OCI-LY1 (cell line): ENCODE results near the gene CC2D1B.

Experiments
- H2AFZ ChIP-seq: fragments of 200-600 bp; sonication (generic), shearing (Covaris generic); 2 replicates; pipeline ENCODE4 v1.6.0; 2014; ENCODE audit warnings: antibody characterized with exemption, mild to moderate bottlenecking, low read length
- H3F3A ChIP-seq: fragments of 200-600 bp; sonication (generic), shearing (Covaris generic); 2 replicates; pipeline ENCODE4 v1.6.0; 2014; ENCODE audit warnings: mild to moderate bottlenecking, antibody characterized with exemption, low read length, moderate library complexity; ENCODE audit not compliant: insufficient read depth
- H3K27ac ChIP-seq: fragments of 200-600 bp; sonication (generic); 2 replicates; pipeline ENCODE4 v1.5.1; 2014; ENCODE audit warnings: low read length, mixed run types, mild to moderate bottlenecking, low read depth; ENCODE audit not compliant: poor library complexity, severe bottlenecking
- H3K27me3 ChIP-seq: fragments of 200-600 bp; sonication (generic); 2 replicates; pipeline ENCODE4 v1.6.0; 2014; ENCODE audit warnings: antibody characterized with exemption, mild to moderate bottlenecking, low read length, moderate library complexity; ENCODE audit not compliant: insufficient read depth
- H3K36me3 ChIP-seq: fragments of 200-600 bp; sonication (generic); 2 replicates; pipeline ENCODE4 v1.6.1; 2014; ENCODE audit warnings: mild to moderate bottlenecking, antibody characterized with exemption, low read length, moderate library complexity, mixed read lengths; ENCODE audit not compliant: insufficient read depth
- H3K4me1 ChIP-seq: fragments of 200-600 bp; sonication (generic); 2 replicates; pipeline ENCODE4 v1.5.1; 2014; ENCODE audit warnings: mild to moderate bottlenecking, low read length, moderate library complexity; ENCODE audit not compliant: insufficient read depth, severe bottlenecking
- H3K4me2 ChIP-seq: fragments of 200-600 bp; sonication (generic), shearing (Covaris generic); 2 replicates; pipeline ENCODE4 v1.6.1; 2014; ENCODE audit warnings: low read length
- H3K4me3 ChIP-seq: fragments of 200-600 bp; sonication (generic); 2 replicates; pipeline ENCODE4 v1.5.1; 2014; ENCODE audit warnings: low read length, low read depth, mild to moderate bottlenecking, mixed read lengths; ENCODE audit not compliant: poor library complexity, severe bottlenecking
- H3K79me2 ChIP-seq: fragments of 200-600 bp; shearing (Covaris generic); 2 replicates; pipeline ENCODE4 v1.6.1; 2016; ENCODE audit warnings: mixed run types, low read length, mixed read lengths; ENCODE audit not compliant: insufficient read depth
- H3K9ac ChIP-seq: fragments of 200-600 bp; sonication (generic), shearing (Covaris generic); 2 replicates; pipeline ENCODE4 v1.6.1; 2014; ENCODE audit warnings: mild to moderate bottlenecking, low read length, mixed read lengths
- H3K9me2 ChIP-seq: fragments of 200-600 bp; sonication (generic), shearing (Covaris generic); 2 replicates; pipeline ENCODE4 v1.6.1; 2014; ENCODE audit warnings: low read depth, mild to moderate bottlenecking, low read length, mixed read lengths
- H3K9me3 ChIP-seq: fragments of 200-600 bp; shearing (Covaris generic); 2 replicates; pipeline ENCODE4 v1.6.1; 2014; ENCODE audit warnings: low read length, mixed read lengths
- H4K20me1 ChIP-seq: fragments of 200-600 bp; sonication (generic), shearing (Covaris generic); 2 replicates; pipeline ENCODE4 v1.6.0; 2016; ENCODE audit warnings: mild to moderate bottlenecking, low read length; ENCODE audit not compliant: insufficient read depth
- CTCF ChIP-seq: fragments of 200-600 bp; sonication (generic), shearing (Covaris generic); IDR thresholded peaks from 2 replicates; pipeline ENCODE4 v1.5.1; 2017; ENCODE audit warnings: mild to moderate bottlenecking, antibody characterized with exemption, low read length, moderate library complexity, mixed read lengths
- EZH2 ChIP-seq: fragments of 200-600 bp; sonication (generic), shearing (Covaris generic); IDR thresholded peaks from 2 replicates; pipeline ENCODE4 v1.8.0; 2017; ENCODE audit warnings: borderline replicate concordance, mixed run types, mild to moderate bottlenecking, antibody characterized with exemption, low read length, moderate library complexity, mixed read lengths

The CC2D1B gene

GRCh38 chr1:52321061-52321460, 44.9 kb downstream of the CC2D1B start:
- no peak for TF ChIP-seq CTCF
- no peak for TF ChIP-seq EZH2
- Histone ChIP-seq H3F3A (no peaks in the 10 kb centered on the region), H3K79me2 (no peaks in the 10 kb centered on the region), H3K36me3 (no peaks in the 10 kb centered on the region), H3K9me2 (no peaks in the 10 kb centered on the region), H3K9me3 (no peaks in the 10 kb centered on the region), H4K20me1 (no peaks in the 10 kb centered on the region), H3K9ac (no peak overlapping the region), H3K27me3 (no peaks in the 10 kb centered on the region), H3K27ac (no peak overlapping the region), H3K4me1 (no peaks in the 10 kb centered on the region), H3K4me3 (no peak overlapping the region), H2AFZ (no peak overlapping the region), H3K4me2 (no peak overlapping the region)

GRCh38 chr1:52306227-52307006, 59.6 kb downstream of the CC2D1B start:
- Histone ChIP-seq H3K4me2 (no peak overlapping the region), H3K4me1 (no peaks in the 10 kb centered on the region), H3K9me2 (no peaks in the 10 kb centered on the region), H3K4me3 (no peak overlapping the region), H3K79me2 (no peaks in the 10 kb centered on the region), H3K27ac (no peak overlapping the region), H3K9me3 (no peaks in the 10 kb centered on the region), H3F3A (no peaks in the 10 kb centered on the region), H4K20me1 (no peaks in the 10 kb centered on the region), H3K27me3 (no peaks in the 10 kb centered on the region), H2AFZ (no peak overlapping the region), H3K36me3 (no peaks in the 10 kb centered on the region), H3K9ac (no peak overlapping the region)
- no peak for TF ChIP-seq EZH2
- TF ChIP-seq CTCF, result no peak

GRCh38 chr1:52305417-52306226, 60.4 kb downstream of the CC2D1B start:
- Histone ChIP-seq H3K4me3 (no peak overlapping the region), H3K9me3 (no peaks in the 10 kb centered on the region), H3K79me2 (no peaks in the 10 kb centered on the region), H3K4me2 (no peak overlapping the region), H3K9ac (no peak overlapping the region), H3K27ac (no peak overlapping the region), H4K20me1 (no peaks in the 10 kb centered on the region), H3K9me2 (no peaks in the 10 kb centered on the region), H2AFZ (no peak overlapping the region), H3F3A (no peaks in the 10 kb centered on the region), H3K36me3 (no peaks in the 10 kb centered on the region), H3K27me3 (no peaks in the 10 kb centered on the region), H3K4me1 (no peaks in the 10 kb centered on the region)
- TF ChIP-seq CTCF, result no peak
- no peak for TF ChIP-seq EZH2
